HepG2 (cell line): ENCODE results near the gene TTC31. TPM values are rescaled to one million over a fixed set of nuclear protein-coding genes. Genes with fewer than 3 reads are reported as not detected.
A peak's percentile ranks its signal among the peaks of the same experiment; 100 is the strongest.

Experiments
- CHD2 ChIP-seq: IDR thresholded peaks from 2 replicates; pipeline ENCODE4 v1.6.1; 2011; ENCODE audit warnings: low read depth, low read length, improper control_type of control experiment
- EEA1 ChIP-seq: sonication (generic); formaldehyde crosslinking; IDR thresholded peaks from 2 replicates; pipeline ENCODE4 v1.5.1; 2020; ENCODE audit warnings: mild to moderate bottlenecking, missing genetic modification reagents, borderline replicate concordance
- FOSL2 ChIP-seq: sonication (generic); formaldehyde crosslinking; IDR thresholded peaks from 2 replicates; pipeline ENCODE4 v1.4.0; 2020; ENCODE audit warnings: missing genetic modification reagents
- FOXO4 ChIP-seq: sonication (generic); formaldehyde crosslinking; conservative IDR thresholded peaks from 2 replicates; pipeline ENCODE4 v1.8.1; 2023; ENCODE audit warnings: missing genetic modification reagents
- FOXP1 ChIP-seq, 2 experiments: fragments of 450-650 bp in 1 of 2; IDR thresholded peaks; 2 replicates each; pipeline ENCODE4 v1.6.1; 2017 to 2018; ENCODE audit warnings: antibody characterized with exemption in 1 of 2
- ISL2 ChIP-seq: sonication (generic); formaldehyde crosslinking; IDR thresholded peaks from 2 replicates; pipeline ENCODE4 v1.5.0; 2020; ENCODE audit warnings: missing genetic modification reagents
- KDM1A ChIP-seq: IDR thresholded peaks from 2 replicates; pipeline ENCODE4 v1.6.1; 2016; ENCODE audit warnings: missing compliant biosample characterization
- PBX3 ChIP-seq: sonication (generic); formaldehyde crosslinking; IDR thresholded peaks from 2 replicates; pipeline ENCODE4 v1.8.1; 2023; ENCODE audit warnings: missing genetic modification reagents, inconsistent platforms, borderline replicate concordance
- POLR2AphosphoS2 ChIP-seq: IDR thresholded peaks from 2 replicates; pipeline ENCODE4 v1.6.1; 2011; ENCODE audit warnings: low read depth, low read length, improper control_type of control experiment
- TCF7L2 ChIP-seq: IDR thresholded peaks from 2 replicates; pipeline ENCODE4 v1.6.1; 2011; ENCODE audit warnings: mild to moderate bottlenecking, low read depth, low read length, moderate library complexity
- TERF1 ChIP-seq: sonication (generic); formaldehyde crosslinking; IDR thresholded peaks from 2 replicates; pipeline ENCODE4 v1.8.0; 2022; ENCODE audit warnings: mild to moderate bottlenecking, missing genetic modification reagents, moderate library complexity
- YY1 ChIP-seq: IDR thresholded peaks from 2 replicates; pipeline ENCODE4 v1.6.1; 2011; ENCODE audit warnings: low read length, low read depth, moderate library complexity, mild to moderate bottlenecking; ENCODE audit not compliant: insufficient read depth, insufficient replicate concordance
- ZBTB38 ChIP-seq: sonication (generic); formaldehyde crosslinking; IDR thresholded peaks from 2 replicates; pipeline ENCODE4 v1.5.1; 2020; ENCODE audit warnings: mild to moderate bottlenecking, missing genetic modification reagents
- ZFP62 ChIP-seq: sonication (generic); formaldehyde crosslinking; IDR thresholded peaks from 2 replicates; pipeline ENCODE4 v1.4.0; 2020; ENCODE audit warnings: missing genetic modification reagents
- ZNF280B ChIP-seq: sonication (generic); formaldehyde crosslinking; IDR thresholded peaks from 2 replicates; pipeline ENCODE4 v1.5.0; 2020; ENCODE audit warnings: missing genetic modification reagents, mild to moderate bottlenecking, borderline replicate concordance
- ZNF564 ChIP-seq: sonication (generic); formaldehyde crosslinking; IDR thresholded peaks from 2 replicates; pipeline ENCODE4 v1.8.1; 2023; ENCODE audit warnings: mild to moderate bottlenecking, missing genetic modification reagents
- ZNF713 ChIP-seq: sonication (generic); formaldehyde crosslinking; IDR thresholded peaks from 2 replicates; pipeline ENCODE4 v1.4.0; 2020; ENCODE audit warnings: mild to moderate bottlenecking, missing genetic modification reagents
- ZNF768 ChIP-seq: sonication (generic); formaldehyde crosslinking; IDR thresholded peaks from 2 replicates; pipeline ENCODE4 v1.4.0; 2020; ENCODE audit warnings: missing genetic modification reagents
- ZNF784 ChIP-seq: sonication (generic); formaldehyde crosslinking; IDR thresholded peaks from 2 replicates; pipeline ENCODE4 v1.5.1; 2020; ENCODE audit warnings: missing genetic modification reagents, mild to moderate bottlenecking, borderline replicate concordance
- ZNF790 ChIP-seq: sonication (generic); formaldehyde crosslinking; IDR thresholded peaks from 2 replicates; pipeline ENCODE4 v1.8.0; 2022; ENCODE audit warnings: missing genetic modification reagents, mild to moderate bottlenecking, borderline replicate concordance
- ZSCAN21 ChIP-seq: sonication (generic); formaldehyde crosslinking; IDR thresholded peaks from 2 replicates; pipeline ENCODE4 v1.8.0; 2022; ENCODE audit warnings: mild to moderate bottlenecking, missing genetic modification reagents, moderate library complexity, borderline replicate concordance
- polyA plus RNA-seq, 8 experiments: library from polyadenylated mRNA; depleted of rRNA in 3 of 8; stranded (reverse) in 7 of 8; unstranded in 1 of 8; fragments of >200 nt; fragmentation: Illumina TruSeq in 4 of 8; extraction: Trizol in 4 of 8; gene quantifications; 2 replicates each; pipeline versions ENCODE4 v1.2.1 to v1.2.3, GENCODE V29; 2011 to 2016; ENCODE audit warnings: low read depth in 4 of 8, missing spikeins in 1 of 8, mixed read lengths in 1 of 8; ENCODE audit not compliant: insufficient read depth in 1 of 8
- total RNA-seq, 5 experiments: library from RNA; depleted of rRNA; stranded (reverse); fragments of >200 nt; fragmentation: Illumina TruSeq; extraction: Trizol; gene quantifications; 2 replicates each; pipeline ENCODE4 v1.2.3, GENCODE V29; 2016; ENCODE audit warnings: low read depth in 1 of 5
- TF ChIP-seq, protein P1 (sequence below): sonication (generic); formaldehyde crosslinking; IDR thresholded peaks from 2 replicates; pipeline ENCODE4 v1.4.0; 2020; ENCODE audit warnings: mild to moderate bottlenecking, missing genetic modification reagents

TTC31 gene
- total and polyA plus RNA-seq, 2 of the 13 experiments (the other 11 are each of a cell fraction or from before 2014, with no cell fraction given), result 28.3 to 39.5 TPM

DNA sequence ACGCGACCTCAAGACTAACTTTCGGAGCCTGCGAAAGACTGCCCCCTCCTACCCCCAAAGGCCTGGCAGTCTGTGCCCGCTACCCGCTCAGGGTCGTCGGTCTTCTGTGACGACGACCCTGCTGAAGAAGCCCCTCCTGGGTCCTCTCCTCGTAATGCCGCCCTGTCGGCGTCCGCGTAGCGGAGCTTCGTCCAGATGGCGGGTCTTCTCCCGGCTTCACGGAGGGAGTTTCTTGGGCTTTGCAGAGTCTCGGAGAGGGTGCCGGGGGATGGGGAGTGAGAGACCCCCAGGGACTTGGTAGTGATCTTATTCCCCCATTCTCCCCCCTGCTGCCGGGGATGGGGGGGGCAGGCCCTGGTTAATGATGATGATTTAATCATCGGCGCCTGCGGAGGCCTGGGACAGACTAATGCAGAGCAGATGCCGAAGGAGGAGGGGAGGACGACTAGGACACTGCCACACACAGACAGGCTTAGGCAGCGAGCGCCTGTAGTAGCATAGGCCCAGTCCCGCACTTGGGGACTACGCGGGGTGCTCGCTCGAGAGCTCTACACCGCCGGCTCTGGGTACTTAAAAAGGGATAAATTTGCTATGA lies 25.1 kb downstream of the TTC31 start (continued):
- no peak for TF ChIP-seq TERF1 (CRISPR knock-in tag)
- no peak for TF ChIP-seq ZFP62 (CRISPR knock-in tag)
- TF ChIP-seq ZNF768, result no peak
- no peak for TF ChIP-seq ZNF790 (CRISPR knock-in tag)
- TF ChIP-seq ZNF784 (CRISPR knock-in tag), result no peak
- TF ChIP-seq POLR2AphosphoS2, result no peak
- TF ChIP-seq, protein P1, sequence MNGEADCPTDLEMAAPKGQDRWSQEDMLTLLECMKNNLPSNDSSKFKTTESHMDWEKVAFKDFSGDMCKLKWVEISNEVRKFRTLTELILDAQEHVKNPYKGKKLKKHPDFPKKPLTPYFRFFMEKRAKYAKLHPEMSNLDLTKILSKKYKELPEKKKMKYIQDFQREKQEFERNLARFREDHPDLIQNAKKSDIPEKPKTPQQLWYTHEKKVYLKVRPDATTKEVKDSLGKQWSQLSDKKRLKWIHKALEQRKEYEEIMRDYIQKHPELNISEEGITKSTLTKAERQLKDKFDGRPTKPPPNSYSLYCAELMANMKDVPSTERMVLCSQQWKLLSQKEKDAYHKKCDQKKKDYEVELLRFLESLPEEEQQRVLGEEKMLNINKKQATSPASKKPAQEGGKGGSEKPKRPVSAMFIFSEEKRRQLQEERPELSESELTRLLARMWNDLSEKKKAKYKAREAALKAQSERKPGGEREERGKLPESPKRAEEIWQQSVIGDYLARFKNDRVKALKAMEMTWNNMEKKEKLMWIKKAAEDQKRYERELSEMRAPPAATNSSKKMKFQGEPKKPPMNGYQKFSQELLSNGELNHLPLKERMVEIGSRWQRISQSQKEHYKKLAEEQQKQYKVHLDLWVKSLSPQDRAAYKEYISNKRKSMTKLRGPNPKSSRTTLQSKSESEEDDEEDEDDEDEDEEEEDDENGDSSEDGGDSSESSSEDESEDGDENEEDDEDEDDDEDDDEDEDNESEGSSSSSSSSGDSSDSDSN (CRISPR knock-in tag), result no peak; the same call in none of the 2 replicates
- no peak for TF ChIP-seq PBX3 (CRISPR knock-in tag)
- no peak for TF ChIP-seq ZSCAN21 (CRISPR knock-in tag)
- TF ChIP-seq EEA1, result no peak
- TF ChIP-seq ZNF564, result no peak
- TF ChIP-seq ZNF280B, result no peak
- TF ChIP-seq FOXO4 (CRISPR knock-in tag), result no peak
- TF ChIP-seq FOSL2 (CRISPR knock-in tag), result no peak
- TF ChIP-seq KDM1A, result no peak
- TF ChIP-seq ISL2, result no peak
- TF ChIP-seq YY1, result peak; percentile 28
- no peak for TF ChIP-seq TCF7L2
- TF ChIP-seq ZBTB38 (CRISPR knock-in tag), result no peak
- TF ChIP-seq FOXP1 (IDR thresholded peaks at IDR 0.05), result no peak
- no peak for TF ChIP-seq FOXP1 (CRISPR knock-in tag; IDR thresholded peaks at IDR 0.05)
- no peak for TF ChIP-seq CHD2
- no peak for TF ChIP-seq ZNF713
